Lower leg skin (tissue), 4 donors: ENCODE results near the gene PLD5. TPM values are rescaled to one million over a fixed set of nuclear protein-coding genes. Genes with fewer than 3 reads are reported as not detected.

ENCODE experiments used
- DNase-seq, 2 donors: peaks; one replicate each; pipeline ENCODE4 v3.0.0-alpha.2; 2019; ENCODE audit warnings: low spot score in 2 of 2
- H3K4me3 ChIP-seq: fragments of 200-600 bp; sonication (generic); 2 replicates; pipeline ENCODE4 v1.5.1; 2017; ENCODE audit warnings: mild to moderate bottlenecking, low read depth; ENCODE audit not compliant: poor library complexity, severe bottlenecking
- POLR2A ChIP-seq, 2 donors: fragments of 450-650 bp; IDR thresholded peaks; one replicate each; pipeline ENCODE4 v1.6.1; 2016 to 2017; ENCODE audit warnings: antibody characterized with exemption in 2 of 2, mild to moderate bottlenecking in 1 of 2, moderate library complexity in 1 of 2
- WGBS, 2 donors: methylation state at CpG; one replicate each; pipeline ENCODE4 v1.1.5; 2018; 5-methylcytosine and 5-hydroxymethylcytosine counted together
- intact Hi-C: fragments of 100-400 bp; cut with DNase I; formaldehyde crosslinking; loops from one replicate; pipeline ENCODE4 v1.15.0; 2023; ENCODE audit warnings: low total_unique reads
- total RNA-seq, 4 donors: library from RNA; depleted of rRNA; stranded (reverse); fragments of >200 nt; gene quantifications; one replicate each; pipeline ENCODE4 v1.1.0, GENCODE V29; 2016
- TF ChIP-seq, protein P1 (sequence below), 3 donors: fragments of 450-650 bp; IDR thresholded peaks; one replicate each; pipeline ENCODE4 v1.5.1; 2016; ENCODE audit warnings: antibody characterized with exemption in 3 of 3, mild to moderate bottlenecking in 3 of 3, moderate library complexity in 2 of 3

Gene PLD5
- total RNA-seq, 4 donors from 2014 or later = 0.17 to 0.32 (median 0.25) TPM; not detected in 1

GRCh38 chr1:242086706-242087105 lies 437.8 kb downstream of the PLD5 start:
- H3K4me3 ChIP-seq = no peak overlapping the region
- TF ChIP-seq, protein P1, sequence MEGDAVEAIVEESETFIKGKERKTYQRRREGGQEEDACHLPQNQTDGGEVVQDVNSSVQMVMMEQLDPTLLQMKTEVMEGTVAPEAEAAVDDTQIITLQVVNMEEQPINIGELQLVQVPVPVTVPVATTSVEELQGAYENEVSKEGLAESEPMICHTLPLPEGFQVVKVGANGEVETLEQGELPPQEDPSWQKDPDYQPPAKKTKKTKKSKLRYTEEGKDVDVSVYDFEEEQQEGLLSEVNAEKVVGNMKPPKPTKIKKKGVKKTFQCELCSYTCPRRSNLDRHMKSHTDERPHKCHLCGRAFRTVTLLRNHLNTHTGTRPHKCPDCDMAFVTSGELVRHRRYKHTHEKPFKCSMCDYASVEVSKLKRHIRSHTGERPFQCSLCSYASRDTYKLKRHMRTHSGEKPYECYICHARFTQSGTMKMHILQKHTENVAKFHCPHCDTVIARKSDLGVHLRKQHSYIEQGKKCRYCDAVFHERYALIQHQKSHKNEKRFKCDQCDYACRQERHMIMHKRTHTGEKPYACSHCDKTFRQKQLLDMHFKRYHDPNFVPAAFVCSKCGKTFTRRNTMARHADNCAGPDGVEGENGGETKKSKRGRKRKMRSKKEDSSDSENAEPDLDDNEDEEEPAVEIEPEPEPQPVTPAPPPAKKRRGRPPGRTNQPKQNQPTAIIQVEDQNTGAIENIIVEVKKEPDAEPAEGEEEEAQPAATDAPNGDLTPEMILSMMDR (IDR thresholded peaks at IDR 0.05) = no peak
- TF ChIP-seq POLR2A (IDR thresholded peaks at IDR 0.05) = no peak
- 56 to 69% methylated on average over 1 of the region's 1 CpG for WGBS, 2 donors
- intact Hi-C loops = no loop called here
- no peak for DNase-seq

GRCh38 chr1:242086093-242086492 lies 438.4 kb downstream of the PLD5 start:
- intact Hi-C loops = no loop called here
- no peak overlapping the region for H3K4me3 ChIP-seq
- no peak for DNase-seq
- TF ChIP-seq POLR2A (IDR thresholded peaks at IDR 0.05) = no peak
- TF ChIP-seq, protein P1 (IDR thresholded peaks at IDR 0.05) = no peak
- WGBS, 2 donors = 69 to 79% methylated on average over 3 of the region's 3 CpGs

DNA sequence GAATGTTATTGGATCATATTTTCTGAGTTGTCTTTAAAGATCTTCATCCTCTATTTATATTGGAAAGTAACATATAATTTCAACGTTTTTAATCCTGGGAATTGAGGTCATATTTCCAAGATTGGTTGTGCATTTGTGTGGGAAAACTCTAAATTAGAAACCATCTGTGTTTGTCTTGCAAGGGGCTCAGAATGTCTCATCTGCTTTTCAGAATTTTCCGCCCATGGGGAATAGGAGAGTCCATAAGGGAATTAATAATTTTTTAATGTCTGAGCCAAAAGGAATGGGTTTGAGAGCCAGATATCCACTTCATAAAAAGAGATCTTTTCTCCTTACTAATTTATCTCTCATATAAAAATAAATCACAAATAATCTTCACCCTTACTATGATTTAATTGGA lies 440.8 kb downstream of the PLD5 start:
- 50 to 59% methylated on average over 2 of the region's 2 CpGs for WGBS, 2 donors
- TF ChIP-seq, protein P1 (IDR thresholded peaks at IDR 0.05) = no peak
- no peak for TF ChIP-seq POLR2A (IDR thresholded peaks at IDR 0.05)
- H3K4me3 ChIP-seq = no peak overlapping the region
- intact Hi-C loops = no loop called here
- DNase-seq = no peak

DNA sequence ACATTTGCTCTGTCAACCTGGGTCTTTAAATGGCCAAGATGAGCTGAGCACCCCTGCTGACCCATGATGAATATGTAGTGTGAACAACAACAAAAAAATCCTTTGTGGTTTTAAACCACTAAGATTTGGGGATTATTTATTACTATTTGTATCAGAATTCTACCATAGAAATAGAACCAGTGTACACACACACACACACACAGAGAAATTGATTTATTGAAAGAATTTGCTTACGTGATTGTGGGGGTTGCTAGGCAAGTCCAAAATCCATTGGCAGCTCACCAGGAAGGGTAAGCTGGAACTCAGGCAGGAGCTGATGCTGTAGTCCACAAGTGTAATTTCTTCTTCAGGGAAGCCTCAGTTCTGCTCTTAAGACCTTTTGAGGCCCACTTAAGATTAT lies 443.1 kb downstream of the PLD5 start:
- DNase-seq = no peak
- WGBS, 2 donors = 51 to 53% methylated on average over 1 of the region's 1 CpG
- intact Hi-C loops = no loop called here
- H3K4me3 ChIP-seq = no peak overlapping the region
- TF ChIP-seq, protein P1 (IDR thresholded peaks at IDR 0.05) = no peak
- TF ChIP-seq POLR2A (IDR thresholded peaks at IDR 0.05) = no peak

DNA sequence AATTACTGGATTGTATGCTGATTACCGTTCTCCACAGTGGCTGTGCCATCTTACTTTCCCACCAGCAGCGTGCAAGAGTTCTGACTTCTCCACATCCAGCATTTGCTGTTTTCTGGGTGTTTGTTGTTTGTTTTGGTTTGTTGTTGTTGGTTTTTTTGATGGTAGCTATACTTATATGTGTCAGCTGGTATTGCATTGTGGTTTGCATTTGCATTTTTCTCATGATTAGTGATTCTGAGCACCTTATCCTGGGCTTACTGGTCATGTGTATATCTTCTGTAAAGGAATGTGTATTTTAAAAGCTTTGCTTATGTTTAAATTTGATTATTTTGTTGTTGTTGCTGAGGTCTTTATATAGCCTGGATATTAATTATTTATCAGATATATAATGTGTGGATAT lies 458.7 kb downstream of the PLD5 start:
- H3K4me3 ChIP-seq = no peak overlapping the region
- 94% methylated on average over 2 of the region's 2 CpGs for WGBS, 2 donors
- DNase-seq = no peak
- intact Hi-C loops = no loop called here
- TF ChIP-seq, protein P1 (IDR thresholded peaks at IDR 0.05) = no peak
- TF ChIP-seq POLR2A (IDR thresholded peaks at IDR 0.05) = no peak

- DNase-seq = no peak
- 53 to 66% methylated on average over 3 of the region's 3 CpGs for WGBS, 2 donors
- H3K4me3 ChIP-seq = no peak overlapping the region
- TF ChIP-seq, protein P1 (IDR thresholded peaks at IDR 0.05) = no peak
- TF ChIP-seq POLR2A (IDR thresholded peaks at IDR 0.05) = no peak
- intact Hi-C loops = no loop called here
Observed at GRCh38 chr1:242062271-242062670, 462.2 kb downstream of the PLD5 start.
